Left ventricle myocardium inferior (tissue), 1 donor: ENCODE results near the gene PEX7. TPM values are rescaled to one million over a fixed set of nuclear protein-coding genes. Genes with fewer than 3 reads are reported as not detected.

Experiments
- DNase-seq: peaks from one replicate; pipeline ENCODE4 v3.0.0-alpha.2; 2020
- H3K27ac ChIP-seq: fragments of 200-600 bp; replicated peaks from 2 replicates; pipeline ENCODE4 v1.8.0; 2021
- H3K27me3 ChIP-seq: fragments of 200-600 bp; 2 replicates; pipeline ENCODE4 v1.8.0; 2021; ENCODE audit warnings: low read depth
- H3K36me3 ChIP-seq: fragments of 200-600 bp; 2 replicates; pipeline ENCODE4 v1.8.0; 2021
- H3K4me1 ChIP-seq: fragments of 200-600 bp; 2 replicates; pipeline ENCODE4 v1.8.0; 2021
- H3K4me3 ChIP-seq: fragments of 200-600 bp; 2 replicates; pipeline ENCODE4 v1.8.0; 2021; ENCODE audit warnings: mild to moderate bottlenecking, moderate library complexity
- H3K9me3 ChIP-seq: fragments of 200-600 bp; replicated peaks from 2 replicates; pipeline ENCODE4 v1.8.0; 2021
- CTCF ChIP-seq: fragments of 200-600 bp; IDR thresholded peaks from 2 replicates; pipeline ENCODE4 v1.8.0; 2021; ENCODE audit warnings: antibody characterized with exemption, mild to moderate bottlenecking, borderline replicate concordance
- intact Hi-C: fragments of 100-400 bp; cut with micrococcal nuclease; formaldehyde crosslinking; loops from one replicate; pipeline ENCODE4 v1.11.0; 2022
- total RNA-seq: library from RNA; stranded (reverse); fragmentation: NEBNext Ultra II Directional; extraction: Animal tissue kit (Norgen Biotek cat#: 25700); gene quantifications from one replicate; pipeline ENCODE4 v1.2.1, GENCODE V29; 2021
- donor health status: DM: no; HTN: yes; CAD: no; lungs with severe emphysema.

The PEX7 gene
- total RNA-seq, 1 donor from 2014 or later, result 14.8 TPM

GRCh38 chr6:136783021-136783420 lies 39.4 kb upstream of the PEX7 start:
- H3K36me3 ChIP-seq, result no peaks in the 10 kb centered on the region
- no peak overlapping the region for H3K4me3 ChIP-seq
- no peak for TF ChIP-seq CTCF
- peaks cover 98% of the 10 kb centered on the region for H3K4me1 ChIP-seq
- H3K9me3 ChIP-seq, result no peaks in the 10 kb centered on the region
- intact Hi-C loops, result no loop called here
- no peak for DNase-seq
- H3K27me3 ChIP-seq, result no peaks in the 10 kb centered on the region
- H3K27ac ChIP-seq, result peak overlapping the region; percentile 58

- peak overlapping the region; percentile 11 for H3K4me3 ChIP-seq
- H3K27ac ChIP-seq, result peak overlapping the region; percentile 58
- peaks cover 99% of the 10 kb centered on the region for H3K4me1 ChIP-seq
- no peaks in the 10 kb centered on the region for H3K36me3 ChIP-seq
- no peaks in the 10 kb centered on the region for H3K27me3 ChIP-seq
- H3K9me3 ChIP-seq, result no peaks in the 10 kb centered on the region
- TF ChIP-seq CTCF, result no peak
- DNase-seq, result peak; percentile 34
- intact Hi-C loops, result no loop called here
These were observed 38.7 kb upstream of the PEX7 start for GRCh38 chr6:136783495-136784270.

- intact Hi-C loops, result no loop called here
- Histone ChIP-seq H3K4me1 (peaks cover 99% of the 10 kb centered on the region), H3K9me3 (no peaks in the 10 kb centered on the region), H3K27ac (peak overlapping the region; percentile 58), H3K4me3 (peak overlapping the region; percentile 11), H3K36me3 (no peaks in the 10 kb centered on the region), H3K27me3 (no peaks in the 10 kb centered on the region)
- DNase-seq, result no peak
- TF ChIP-seq CTCF, result no peak
These were observed 38.1 kb upstream of the PEX7 start for GRCh38 chr6:136784271-136784664.

GRCh38 chr6:136784910-136785746 lies 37.3 kb upstream of the PEX7 start:
- no peak for TF ChIP-seq CTCF
- H3K27ac ChIP-seq, result peak overlapping the region; percentile 58
- peak; percentile 47 for DNase-seq
- peaks cover 98% of the 10 kb centered on the region for H3K4me1 ChIP-seq
- no peaks in the 10 kb centered on the region for H3K27me3 ChIP-seq
- H3K36me3 ChIP-seq, result no peaks in the 10 kb centered on the region
- peak overlapping the region; percentile 11 for H3K4me3 ChIP-seq
- no peaks in the 10 kb centered on the region for H3K9me3 ChIP-seq
- intact Hi-C loops, result no loop called here

- H3K9me3 ChIP-seq, result no peaks in the 10 kb centered on the region
- DNase-seq, result no peak
- peaks cover 88% of the 10 kb centered on the region for H3K4me1 ChIP-seq
- no peaks in the 10 kb centered on the region for H3K36me3 ChIP-seq
- peak overlapping the region; percentile 58 for H3K27ac ChIP-seq
- no peaks in the 10 kb centered on the region for H3K27me3 ChIP-seq
- H3K4me3 ChIP-seq, result no peak overlapping the region
- intact Hi-C loops, result no loop called here
- no peak for TF ChIP-seq CTCF
These were observed 35.7 kb upstream of the PEX7 start for GRCh38 chr6:136786658-136787057.
